ENCODE data around the gene GNG11. TPM values are rescaled to one million over a fixed set of nuclear protein-coding genes. Genes with fewer than 3 reads are reported as not detected.

GNG11 gene
- total RNA-seq = 18.4 TPM
- long read RNA-seq, transcript GNG11-201 (2 exons, 3,055 nt) = major isoform, 78 of 80 reads
- long read RNA-seq, partial matches to known transcripts = 0 of 80 reads
- long read RNA-seq, other reads (novel, unspliced or antisense) = 2 of 80 reads

GRCh38 chr7:93921607-93922566 is at the start of gene GNG11:
Gene GNG11, plus strand, starts transcription at chr7:93921735. Its CDS starts 403 bp downstream, at chr7:93922138.
- intact Hi-C loops (cut with DNase I) = no loop called here
- DNase-seq = peak; percentile 91

GRCh38 chr7:93873998-93874574 is 47.4 kb upstream of the GNG11 start:
- ATAC-seq (ENCODE audit: poor library complexity) (no peak), DNase-seq (no peak)
- intact Hi-C loops (cut with DNase I) = no loop called here

More at GRCh38 chr7:93921607-93922566, at the start of gene GNG11:
- ATAC-seq (ENCODE audit: poor library complexity) = peak; percentile 95

- intact Hi-C loops (cut with DNase I) = no loop called here
- no peak for ATAC-seq (ENCODE audit: poor library complexity)
Measured at GRCh38 chr7:93877742-93878141, 43.8 kb upstream of the GNG11 start.

GRCh38 chr7:93879356-93879755 is 42.2 kb upstream of the GNG11 start:
- DNase-seq (no peak), ATAC-seq (ENCODE audit: poor library complexity) (no peak)
- intact Hi-C loops (cut with DNase I) = no loop called here

More at GRCh38 chr7:93877742-93878141, 43.8 kb upstream of the GNG11 start:
- no peak for DNase-seq

GRCh38 chr7:93882468-93882867 is 39.1 kb upstream of the GNG11 start:
- intact Hi-C loops (cut with DNase I) = no loop called here
- no peak for DNase-seq
- ATAC-seq (ENCODE audit: poor library complexity) = no peak

- DNase-seq = no peak
- intact Hi-C loops (cut with DNase I) = no loop called here
- ATAC-seq (ENCODE audit: poor library complexity) = no peak
Measured at GRCh38 chr7:93883078-93883916, 38.2 kb upstream of the GNG11 start.

GRCh38 chr7:93883917-93884345 is 37.6 kb upstream of the GNG11 start:
- DNase-seq (no peak), ATAC-seq (ENCODE audit: poor library complexity) (no peak)
- intact Hi-C loops (cut with DNase I) = no loop called here

- intact Hi-C loops (cut with DNase I) = no loop called here
- no peak for ATAC-seq (ENCODE audit: poor library complexity)
Measured at GRCh38 chr7:93884541-93884940, 37.0 kb upstream of the GNG11 start.

GRCh38 chr7:93889261-93889660 is 32.3 kb upstream of the GNG11 start:
- intact Hi-C loops (cut with DNase I) = no loop called here
- DNase-seq = no peak
- no peak for ATAC-seq (ENCODE audit: poor library complexity)

More at GRCh38 chr7:93884541-93884940, 37.0 kb upstream of the GNG11 start:
- DNase-seq = no peak

- ATAC-seq (ENCODE audit: poor library complexity) (peak; percentile 64), DNase-seq (no peak)
- intact Hi-C loops (cut with DNase I) = no loop called here
Measured at GRCh38 chr7:93890041-93890463, 31.5 kb upstream of the GNG11 start.

GRCh38 chr7:93890464-93891068 is 31.0 kb upstream of the GNG11 start, which contains the start of gene TFPI2:
Gene TFPI2, minus strand, starts transcription at chr7:93890753. Its CDS starts 75 bp downstream, at chr7:93890678.
- DNase-seq = peak; percentile 37
- ATAC-seq (ENCODE audit: poor library complexity) = peak; percentile 58
- intact Hi-C loops (cut with DNase I) = no loop called here

GRCh38 chr7:93894426-93894825 is 27.1 kb upstream of the GNG11 start:
- DNase-seq (no peak), ATAC-seq (ENCODE audit: poor library complexity) (no peak)
- intact Hi-C loops (cut with DNase I) = no loop called here

- peak; percentile 25 for ATAC-seq (ENCODE audit: poor library complexity)
- no peak for DNase-seq
- intact Hi-C loops (cut with DNase I) = no loop called here
Measured at GRCh38 chr7:93894966-93895640, 26.4 kb upstream of the GNG11 start.

GRCh38 chr7:93895859-93896600 is 25.5 kb upstream of the GNG11 start:
- no peak for DNase-seq
- intact Hi-C loops (cut with DNase I) = no loop called here
- ATAC-seq (ENCODE audit: poor library complexity) = no peak

- ATAC-seq (ENCODE audit: poor library complexity) (no peak), DNase-seq (no peak)
- intact Hi-C loops (cut with DNase I) = no loop called here
Measured at GRCh38 chr7:93897680-93898079, 23.9 kb upstream of the GNG11 start.

- DNase-seq (no peak), ATAC-seq (ENCODE audit: poor library complexity) (peak; percentile 67)
- intact Hi-C loops (cut with DNase I) = loop anchor here (5.0 to 10.0 kb wide), 2 partner anchors 184 to 372 kb away; no protein-coding TSS in a partner anchor
Measured at GRCh38 chr7:93902777-93903423, 18.6 kb upstream of the GNG11 start.

All from Right ventricle myocardium superior (tissue), 1 donor.